Hepatocyte (in vitro differentiated cells): ENCODE results near the gene IL4I1. TPM values are rescaled to one million over a fixed set of nuclear protein-coding genes. Genes with fewer than 3 reads are reported as not detected.

ENCODE experiments used
- DNase-seq: peaks from one replicate; pipeline ENCODE4 v3.0.0-alpha.2; 2016; ENCODE audit warnings: low spot score
- H2AFZ ChIP-seq: fragments of 200-600 bp; sonication (generic); 2 replicates; pipeline ENCODE4 v1.6.0; 2016; ENCODE audit warnings: antibody characterized with exemption, mild to moderate bottlenecking
- H3K27ac ChIP-seq: fragments of 200-600 bp; sonication (generic); 2 replicates; pipeline ENCODE4 v1.5.1; 2016; ENCODE audit warnings: mild to moderate bottlenecking
- H3K27me3 ChIP-seq: fragments of 200-600 bp; sonication (generic); 2 replicates; pipeline ENCODE4 v1.6.1; 2016
- H3K36me3 ChIP-seq: fragments of 200-600 bp; sonication (generic); replicated peaks from 2 replicates; pipeline ENCODE4 v1.5.1; 2016; ENCODE audit warnings: low read depth; ENCODE audit not compliant: insufficient read depth
- H3K4me1 ChIP-seq: fragments of 200-600 bp; sonication (generic); 2 replicates; pipeline ENCODE4 v1.5.1; 2016; ENCODE audit warnings: mild to moderate bottlenecking, moderate library complexity; ENCODE audit not compliant: insufficient read depth
- H3K4me2 ChIP-seq: fragments of 200-600 bp; sonication (generic); 2 replicates; pipeline ENCODE4 v1.6.0; 2016
- H3K4me3 ChIP-seq: fragments of 200-600 bp; sonication (generic); 2 replicates; pipeline ENCODE4 v1.5.1; 2016; ENCODE audit warnings: mild to moderate bottlenecking
- H3K79me2 ChIP-seq: fragments of 200-600 bp; sonication (generic); 2 replicates; pipeline ENCODE4 v1.6.0; 2017; ENCODE audit warnings: mild to moderate bottlenecking
- H3K9me2 ChIP-seq: fragments of 200-600 bp; sonication (generic); replicated peaks from 2 replicates; pipeline ENCODE4 v1.6.0; 2017; ENCODE audit warnings: mild to moderate bottlenecking; ENCODE audit not compliant: insufficient read depth
- H3K9me3 ChIP-seq: fragments of 200-600 bp; sonication (generic); 2 replicates; pipeline ENCODE4 v1.5.1; 2016; ENCODE audit warnings: low read depth, mild to moderate bottlenecking
- H4K20me1 ChIP-seq: fragments of 200-600 bp; sonication (generic); 2 replicates; pipeline ENCODE4 v1.6.0; 2016; ENCODE audit warnings: mild to moderate bottlenecking; ENCODE audit not compliant: insufficient read depth, poor library complexity, severe bottlenecking
- EZH2 ChIP-seq: fragments of 200-600 bp; sonication (generic); IDR thresholded peaks from 2 replicates; pipeline ENCODE4 v1.6.1; 2016; ENCODE audit warnings: antibody characterized with exemption, mild to moderate bottlenecking, borderline replicate concordance
- EZH2phosphoT487 ChIP-seq: fragments of 200-600 bp; sonication (generic); IDR thresholded peaks from one replicate; pipeline ENCODE4 v1.6.1; 2018; ENCODE audit warnings: antibody characterized with exemption, mild to moderate bottlenecking, low read depth, moderate library complexity; ENCODE audit not compliant: unreplicated experiment, severe bottlenecking
- WGBS: methylation state at CpG from one replicate; pipeline ENCODE4 v1.1.6; 2016; ENCODE audit warnings: low lambda C conversion rate; ENCODE audit errors: missing lambda C conversion rate; 5-methylcytosine and 5-hydroxymethylcytosine counted together
- polyA plus RNA-seq: library from polyadenylated mRNA; unstranded; fragments of >200 nt; fragmentation: Nextera tagmentation; extraction: Ambion mirVana; gene quantifications from 2 replicates; pipeline ENCODE4 v1.2.1, GENCODE V29; 2016
- total RNA-seq: library from RNA; depleted of rRNA; stranded (reverse); fragments of >200 nt; gene quantifications from 2 replicates; pipeline ENCODE4 v1.2.3, GENCODE V29; 2014
- TF ChIP-seq, protein P1 (sequence below): fragments of 200-600 bp; sonication (generic); IDR thresholded peaks from 2 replicates; pipeline ENCODE4 v1.5.1; 2016; ENCODE audit warnings: antibody characterized with exemption, mild to moderate bottlenecking; ENCODE audit not compliant: poor library complexity

Gene IL4I1
- total and polyA plus RNA-seq, 2 experiments from 2014 or later: 0.33 to 0.60 TPM

DNA sequence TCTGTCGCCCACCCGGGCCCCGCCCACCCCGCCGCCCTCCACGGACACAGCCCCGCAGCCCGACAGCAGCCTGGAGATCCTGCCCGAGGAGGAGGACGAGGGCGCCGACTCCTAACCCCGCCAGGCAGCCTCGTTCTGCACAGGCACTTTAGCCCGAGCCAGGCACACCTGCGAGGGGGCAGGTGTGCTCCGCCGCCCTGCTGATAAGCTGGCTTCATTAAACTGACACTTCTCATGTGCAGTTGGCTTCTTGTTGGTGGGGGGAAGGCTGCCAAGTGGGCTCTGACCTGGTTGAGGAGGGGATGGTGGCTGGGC is 8.2 kb downstream of the IL4I1 start:
- DNase-seq: no peak
- H3K4me3 ChIP-seq: no peak overlapping the region
- no peaks in the 10 kb centered on the region for H3K9me2 ChIP-seq
- TF ChIP-seq EZH2phosphoT487 (no peak), EZH2 (no peak)
- TF ChIP-seq, protein P1, sequence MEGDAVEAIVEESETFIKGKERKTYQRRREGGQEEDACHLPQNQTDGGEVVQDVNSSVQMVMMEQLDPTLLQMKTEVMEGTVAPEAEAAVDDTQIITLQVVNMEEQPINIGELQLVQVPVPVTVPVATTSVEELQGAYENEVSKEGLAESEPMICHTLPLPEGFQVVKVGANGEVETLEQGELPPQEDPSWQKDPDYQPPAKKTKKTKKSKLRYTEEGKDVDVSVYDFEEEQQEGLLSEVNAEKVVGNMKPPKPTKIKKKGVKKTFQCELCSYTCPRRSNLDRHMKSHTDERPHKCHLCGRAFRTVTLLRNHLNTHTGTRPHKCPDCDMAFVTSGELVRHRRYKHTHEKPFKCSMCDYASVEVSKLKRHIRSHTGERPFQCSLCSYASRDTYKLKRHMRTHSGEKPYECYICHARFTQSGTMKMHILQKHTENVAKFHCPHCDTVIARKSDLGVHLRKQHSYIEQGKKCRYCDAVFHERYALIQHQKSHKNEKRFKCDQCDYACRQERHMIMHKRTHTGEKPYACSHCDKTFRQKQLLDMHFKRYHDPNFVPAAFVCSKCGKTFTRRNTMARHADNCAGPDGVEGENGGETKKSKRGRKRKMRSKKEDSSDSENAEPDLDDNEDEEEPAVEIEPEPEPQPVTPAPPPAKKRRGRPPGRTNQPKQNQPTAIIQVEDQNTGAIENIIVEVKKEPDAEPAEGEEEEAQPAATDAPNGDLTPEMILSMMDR: no peak
- no peaks in the 10 kb centered on the region for H3K79me2 ChIP-seq
- H3K36me3 ChIP-seq: no peaks in the 10 kb centered on the region
- peaks cover 7% of the 10 kb centered on the region for H3K4me1 ChIP-seq
- no peaks in the 10 kb centered on the region for H3K9me3 ChIP-seq
- H3K27ac ChIP-seq: no peak overlapping the region
- H2AFZ ChIP-seq: no peak overlapping the region
- no peaks in the 10 kb centered on the region for H3K27me3 ChIP-seq
- no peak overlapping the region for H3K4me2 ChIP-seq
- WGBS: over 99% methylated on average over 15 of the region's 18 CpGs
- H4K20me1 ChIP-seq: no peaks in the 10 kb centered on the region

DNA sequence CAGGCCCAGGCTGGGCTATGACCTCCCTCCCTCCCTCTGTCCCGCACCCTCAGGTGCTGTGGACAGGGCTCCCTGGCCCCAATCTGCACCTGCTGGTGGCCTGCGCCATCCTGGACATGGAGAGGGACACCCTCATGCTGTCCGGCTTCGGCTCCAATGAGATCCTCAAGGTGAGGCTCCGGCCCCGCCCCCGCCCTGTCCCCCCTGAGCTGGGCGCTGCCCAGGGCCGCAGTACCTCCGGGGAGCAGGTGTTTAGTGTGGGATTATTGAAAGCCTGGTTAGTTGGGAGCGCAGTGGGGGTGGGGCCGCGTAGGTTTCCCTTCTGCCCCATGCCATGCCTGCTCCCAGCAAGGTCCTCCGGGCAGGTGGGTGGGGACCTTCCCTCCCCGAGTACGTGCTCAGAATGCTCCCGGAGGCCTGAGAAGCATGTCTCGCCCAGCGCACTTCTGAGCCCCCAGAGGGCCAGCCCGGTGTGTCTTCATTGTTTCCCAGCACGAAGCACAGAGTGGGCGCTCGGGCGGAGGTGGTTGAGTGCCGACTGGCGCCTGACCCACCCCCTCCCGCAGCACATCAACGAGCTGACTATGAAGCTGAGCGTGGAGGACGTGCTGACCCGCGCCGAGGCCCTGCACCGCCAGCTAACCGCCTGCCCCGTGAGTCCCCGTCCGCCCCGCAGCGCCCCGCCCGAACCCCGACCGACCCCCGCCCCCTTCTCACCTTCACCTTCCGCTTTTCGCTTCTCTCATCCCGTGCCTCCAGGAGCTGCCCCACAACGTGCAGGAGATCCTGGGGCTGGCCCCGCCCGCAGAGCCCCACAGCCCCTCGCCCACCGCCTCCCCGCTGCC is 8.8 kb downstream of the IL4I1 start:
- Histone ChIP-seq H3K79me2 (no peaks in the 10 kb centered on the region), H3K27me3 (no peaks in the 10 kb centered on the region), H2AFZ (no peak overlapping the region), H3K4me3 (no peak overlapping the region), H3K4me2 (no peak overlapping the region), H3K27ac (no peak overlapping the region), H3K9me2 (no peaks in the 10 kb centered on the region), H3K9me3 (no peaks in the 10 kb centered on the region), H3K4me1 (peaks cover 7% of the 10 kb centered on the region), H4K20me1 (no peaks in the 10 kb centered on the region), H3K36me3 (peaks cover 5% of the 10 kb centered on the region)
- 97% methylated on average over 31 of the region's 54 CpGs for WGBS
- no peak for DNase-seq
- TF ChIP-seq, protein P1: no peak
- TF ChIP-seq EZH2phosphoT487: no peak
- TF ChIP-seq EZH2: no peak

DNA sequence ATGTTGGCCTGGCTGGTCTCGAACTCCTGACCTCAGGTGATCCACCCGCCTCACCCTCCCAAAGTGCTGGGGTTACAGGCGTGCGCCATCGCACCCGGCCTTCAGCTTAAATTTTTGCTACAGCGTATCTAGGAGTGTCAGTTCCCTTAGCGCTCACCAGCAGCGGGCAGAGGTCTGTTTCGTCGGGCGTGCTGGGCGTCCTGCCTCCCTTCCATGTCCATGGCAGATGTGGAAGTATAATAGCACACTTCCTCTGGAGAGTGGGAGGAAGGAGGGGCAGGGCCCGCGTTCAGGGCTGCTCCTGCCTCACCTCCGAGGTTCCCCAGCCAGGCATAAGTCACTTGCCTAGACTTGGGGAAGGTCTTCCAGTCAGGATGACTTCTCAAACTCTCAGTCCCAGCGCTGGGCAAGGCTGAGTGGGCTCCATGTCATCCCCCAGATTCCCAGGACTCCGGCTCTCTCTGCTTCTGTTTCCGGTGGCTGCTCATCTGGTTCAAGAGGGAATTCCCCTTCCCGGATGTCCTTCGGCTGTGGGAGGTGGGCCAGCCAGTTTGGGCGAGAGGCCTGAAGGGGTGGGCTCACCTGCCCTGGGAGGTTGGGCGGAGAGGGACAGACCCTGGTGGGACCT is 9.5 kb downstream of the IL4I1 start:
- DNase-seq: no peak
- Histone ChIP-seq H3K36me3 (peaks cover 8% of the 10 kb centered on the region), H3K27ac (no peak overlapping the region)

DNA sequence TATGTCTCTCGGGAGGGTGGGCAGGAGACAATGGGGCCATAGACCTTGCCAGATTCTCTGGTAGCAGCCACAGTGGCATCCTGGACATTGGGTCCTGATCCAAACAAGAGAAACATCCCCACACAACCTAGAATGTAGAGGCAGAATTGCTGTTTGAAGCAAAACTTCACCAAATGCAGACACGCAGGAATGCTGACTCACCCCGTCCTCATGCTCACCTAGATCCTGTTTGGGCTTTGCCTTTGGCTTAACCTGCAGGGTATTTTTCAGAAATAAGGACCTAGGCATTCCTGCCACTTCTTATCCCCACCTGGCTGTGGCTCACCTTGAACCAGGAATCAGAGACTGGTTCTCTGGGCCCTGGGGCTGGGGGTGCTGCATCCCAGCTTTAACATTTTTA is 11.9 kb downstream of the IL4I1 start:
- H3K4me1 ChIP-seq: peaks cover under 1% of the 10 kb centered on the region
- no peak overlapping the region for H3K4me2 ChIP-seq
- H3K9me2 ChIP-seq: no peaks in the 10 kb centered on the region
- H3K27ac ChIP-seq: no peak overlapping the region
- no peaks in the 10 kb centered on the region for H3K9me3 ChIP-seq
- TF ChIP-seq EZH2phosphoT487 (no peak), EZH2 (no peak)
- TF ChIP-seq, protein P1: no peak
- H2AFZ ChIP-seq: no peak overlapping the region
- no peaks in the 10 kb centered on the region for H3K27me3 ChIP-seq
- H3K79me2 ChIP-seq: peaks cover 3% of the 10 kb centered on the region
- H3K36me3 ChIP-seq: peaks cover 8% of the 10 kb centered on the region
- no peaks in the 10 kb centered on the region for H4K20me1 ChIP-seq
- no peak for DNase-seq
- no peak overlapping the region for H3K4me3 ChIP-seq
- WGBS: 98% methylated on average over 3 of the region's 3 CpGs

More for the DNA sequence above, 9.5 kb downstream of the IL4I1 start:
- 92% methylated on average over 23 of the region's 23 CpGs for WGBS
- no peak overlapping the region for H3K4me2 ChIP-seq
- no peak overlapping the region for H3K4me3 ChIP-seq
- no peaks in the 10 kb centered on the region for H3K79me2 ChIP-seq
- no peaks in the 10 kb centered on the region for H4K20me1 ChIP-seq
- no peaks in the 10 kb centered on the region for H3K27me3 ChIP-seq
- no peak for TF ChIP-seq EZH2
- H3K9me2 ChIP-seq: no peaks in the 10 kb centered on the region
- no peak overlapping the region for H2AFZ ChIP-seq
- peaks cover 7% of the 10 kb centered on the region for H3K4me1 ChIP-seq
- no peaks in the 10 kb centered on the region for H3K9me3 ChIP-seq
